HFFc6 (cell line): ENCODE data around the gene RBMS1. TPM values are rescaled to one million over a fixed set of nuclear protein-coding genes. Genes with fewer than 3 reads are reported as not detected.

Experiments used
- DNase-seq: peaks from one replicate; pipeline ENCODE4 v3.0.0-alpha.2; 2018
- H3K27ac Mint-ChIP-seq: 2 replicates; pipeline ENCODE4 v1.8.0; 2020; ENCODE audit warnings: mild to moderate bottlenecking, mixed read lengths
- H3K27me3 Mint-ChIP-seq: 2 replicates; pipeline ENCODE4 v1.8.0; 2021; ENCODE audit warnings: mild to moderate bottlenecking, moderate library complexity, mixed read lengths; ENCODE audit not compliant: insufficient read depth
- H3K36me3 Mint-ChIP-seq: 2 replicates; pipeline ENCODE4 v1.8.0; 2021; ENCODE audit warnings: low read depth, mixed read lengths
- H3K4me1 Mint-ChIP-seq: 2 replicates; pipeline ENCODE4 v1.8.0; 2020; ENCODE audit warnings: low read depth, mixed read lengths
- H3K4me3 Mint-ChIP-seq: 2 replicates; pipeline ENCODE4 v1.8.0; 2020; ENCODE audit warnings: mild to moderate bottlenecking, moderate library complexity, mixed read lengths
- H3K9me3 Mint-ChIP-seq: 2 replicates; pipeline ENCODE4 v1.8.0; 2020; ENCODE audit warnings: mild to moderate bottlenecking, mixed read lengths
- CTCF ChIP-seq: fragments of 200-600 bp; sonication (generic); IDR thresholded peaks from 2 replicates; pipeline ENCODE4 v1.5.0; 2021; ENCODE audit warnings: antibody characterized with exemption, mild to moderate bottlenecking
- total RNA-seq, 6 experiments: library from RNA; stranded (reverse); fragmentation: NEBNext Ultra II Directional; extraction: Animal tissue kit (Norgen Biotek cat#: 25700); gene quantifications; 2 replicates in 1 of 6; 3 replicates in 5 of 6; pipeline ENCODE4 v1.2.3, GENCODE V29; 2021

RBMS1 gene
- total RNA-seq, 6 experiments from 2014 or later: 88.7 to 111 (median 96.1) TPM

- DNase-seq: no peak
- peaks cover 20% of the 10 kb centered on the region for H3K36me3 Mint-ChIP-seq
- H3K9me3 Mint-ChIP-seq: no peaks in the 10 kb centered on the region
- H3K4me3 Mint-ChIP-seq: no peak overlapping the region
- H3K4me1 Mint-ChIP-seq: peaks cover 50% of the 10 kb centered on the region
- peaks cover 15% of the 10 kb centered on the region for H3K27me3 Mint-ChIP-seq
- TF ChIP-seq CTCF: no peak
- no peak overlapping the region for H3K27ac Mint-ChIP-seq
Observed at GRCh38 chr2:160267022-160267421, 226.6 kb downstream of the RBMS1 start.

- H3K9me3 Mint-ChIP-seq: no peaks in the 10 kb centered on the region
- peaks cover 41% of the 10 kb centered on the region for H3K4me1 Mint-ChIP-seq
- H3K36me3 Mint-ChIP-seq: peaks cover 12% of the 10 kb centered on the region
- no peak overlapping the region for H3K27ac Mint-ChIP-seq
- no peak for TF ChIP-seq CTCF
- no peak for DNase-seq
- H3K4me3 Mint-ChIP-seq: no peak overlapping the region
- H3K27me3 Mint-ChIP-seq: peaks cover 15% of the 10 kb centered on the region
Observed at GRCh38 chr2:160266037-160266551, 227.5 kb downstream of the RBMS1 start.

GRCh38 chr2:160264308-160264707, 229.3 kb downstream of the RBMS1 start:
- Mint-ChIP-seq H3K27ac (no peak overlapping the region), H3K4me3 (no peak overlapping the region), H3K27me3 (peaks cover 6% of the 10 kb centered on the region), H3K4me1 (peaks cover 24% of the 10 kb centered on the region), H3K9me3 (no peaks in the 10 kb centered on the region; the same call in 1 of the 2 replicates), H3K36me3 (0 out of 2 replicates have a peak, but pooled peaks cover 4% of the 10 kb centered on the region)
- no peak for DNase-seq
- TF ChIP-seq CTCF: no peak

GRCh38 chr2:160261732-160262131, 231.9 kb downstream of the RBMS1 start:
- no peaks in the 10 kb centered on the region for H3K36me3 Mint-ChIP-seq
- peaks cover 28% of the 10 kb centered on the region for H3K4me1 Mint-ChIP-seq
- H3K27me3 Mint-ChIP-seq: peaks cover 7% of the 10 kb centered on the region
- no peak overlapping the region for H3K27ac Mint-ChIP-seq
- DNase-seq: no peak
- H3K4me3 Mint-ChIP-seq: no peak overlapping the region
- TF ChIP-seq CTCF: no peak
- no peaks in the 10 kb centered on the region; the same call in 1 of the 2 replicates for H3K9me3 Mint-ChIP-seq

GRCh38 chr2:160258492-160258805, 235.2 kb downstream of the RBMS1 start:
- peaks cover 34% of the 10 kb centered on the region for H3K4me1 Mint-ChIP-seq
- H3K4me3 Mint-ChIP-seq: no peak overlapping the region
- no peak for TF ChIP-seq CTCF
- H3K27ac Mint-ChIP-seq: peak overlapping the region; percentile 24; the same call in 1 of the 2 replicates
- no peaks in the 10 kb centered on the region; the same call in 1 of the 2 replicates for H3K9me3 Mint-ChIP-seq
- DNase-seq: no peak
- peaks cover 6% of the 10 kb centered on the region; the same call in 1 of the 2 replicates for H3K27me3 Mint-ChIP-seq
- H3K36me3 Mint-ChIP-seq: no peaks in the 10 kb centered on the region
